GM12891 (cell line): Measurements from ENCODE around the gene BUD13.

ENCODE experiments used
- POLR2A ChIP-seq: IDR thresholded peaks from 2 replicates; pipeline ENCODE4 v1.6.1; 2011; ENCODE audit warnings: low read depth, low read length, control low read depth
- SPI1 ChIP-seq: IDR thresholded peaks from 2 replicates; pipeline ENCODE4 v1.6.1; 2011; ENCODE audit warnings: low read depth, low read length, control low read depth

DNA sequence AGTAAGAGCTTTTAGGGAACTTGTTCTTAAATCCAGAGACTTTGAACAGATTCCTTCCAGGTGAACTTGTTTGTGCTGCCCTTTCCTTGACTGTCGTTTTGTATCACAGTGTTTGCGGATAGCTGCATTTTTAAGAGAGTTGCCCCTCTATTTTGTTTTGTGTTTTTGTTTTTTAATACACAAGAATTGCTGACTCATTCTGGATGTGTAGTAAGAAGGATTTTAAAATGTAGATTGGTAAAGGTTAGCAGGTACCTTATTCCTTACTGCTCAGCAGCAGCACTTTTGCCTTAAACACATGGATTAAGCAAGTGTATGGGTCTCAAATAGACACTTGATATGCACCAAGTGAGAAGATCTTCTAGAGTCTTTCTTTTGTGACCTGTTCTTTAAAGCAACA lies 27.8 kb upstream of the BUD13 start:
- no peak for TF ChIP-seq SPI1
- TF ChIP-seq POLR2A = no peak
